NCI-H1048 (cell line): ENCODE measurements around the gene SNX27.
"Not testable (repeated sequence)": the region's sequence is repeated elsewhere in the genome, so short reads cannot be mapped to it uniquely, and the experiment has no call there.

Experiments
- DNase-seq: peaks from one replicate; lab custom pipeline; 2025; lab: John Stamatoyannopoulos, UW

The SNX27 gene

GRCh38 chr1:151639466-151639865 is 27.6 kb downstream of the SNX27 start:
- no peak for DNase-seq

- no peak for DNase-seq
These were observed 29.4 kb downstream of the SNX27 start for GRCh38 chr1:151641229-151641628.

GRCh38 chr1:151643085-151643484 is 31.2 kb downstream of the SNX27 start:
- DNase-seq = not testable (repeated sequence)

- no peak for DNase-seq
These were observed 32.2 kb downstream of the SNX27 start for GRCh38 chr1:151644001-151644400.

- DNase-seq = no peak
These were observed 41.5 kb downstream of the SNX27 start for GRCh38 chr1:151653397-151653796.

DNA sequence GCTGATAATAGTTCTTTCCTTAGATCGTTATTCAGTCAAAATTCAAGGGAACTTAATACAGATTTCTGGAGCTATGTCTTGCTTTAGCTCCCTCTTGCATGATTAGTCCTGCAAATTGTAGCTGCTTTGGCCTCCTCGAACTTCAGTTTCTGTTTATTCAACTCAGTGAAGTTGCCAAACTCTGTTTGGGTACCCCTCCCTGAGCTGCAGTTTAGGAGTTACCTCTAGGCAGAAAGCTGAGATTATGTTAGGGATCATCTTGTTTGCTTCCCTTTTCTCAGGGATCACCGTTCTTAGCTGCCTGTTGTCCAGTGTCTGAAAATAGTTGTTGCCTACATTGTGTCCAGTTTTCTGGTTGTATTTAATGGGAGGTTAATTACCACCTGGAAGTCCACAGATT is 43.5 kb downstream of the SNX27 start:
- DNase-seq = no peak

GRCh38 chr1:151661751-151662150 is 49.9 kb downstream of the SNX27 start:
- DNase-seq = no peak

GRCh38 chr1:151668090-151668489 is 56.2 kb downstream of the SNX27 start:
- DNase-seq = no peak

DNA sequence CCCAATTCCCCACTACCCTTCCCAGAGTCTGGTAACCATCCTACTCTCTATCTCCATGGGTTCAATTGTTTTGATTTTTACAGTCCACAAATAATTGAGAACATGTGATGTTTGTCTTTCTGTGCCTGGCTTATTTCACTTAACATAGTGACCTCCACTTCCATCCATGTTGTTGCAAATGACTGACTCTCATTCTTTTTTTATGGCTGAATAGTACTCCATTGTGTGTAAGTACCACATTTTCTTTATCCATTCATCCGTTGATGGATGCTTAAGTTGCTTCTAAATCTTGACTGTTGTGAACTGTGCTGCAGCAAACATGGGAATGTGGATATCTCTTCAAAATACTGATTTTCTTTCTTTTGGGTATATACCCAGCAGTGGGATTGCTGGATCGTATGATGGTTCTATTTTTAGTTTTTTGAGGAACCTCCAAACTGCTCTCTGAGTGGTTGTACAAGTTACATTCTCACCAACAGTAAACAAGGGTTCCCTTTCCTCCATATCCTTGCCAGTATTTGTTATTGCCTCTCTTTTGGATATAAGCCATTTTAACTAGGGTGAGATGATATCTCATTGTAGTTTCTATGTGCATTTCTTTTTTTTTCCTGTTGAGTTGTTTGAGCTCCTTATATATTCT is 58.3 kb downstream of the SNX27 start:
- not testable (repeated sequence) for DNase-seq

DNA sequence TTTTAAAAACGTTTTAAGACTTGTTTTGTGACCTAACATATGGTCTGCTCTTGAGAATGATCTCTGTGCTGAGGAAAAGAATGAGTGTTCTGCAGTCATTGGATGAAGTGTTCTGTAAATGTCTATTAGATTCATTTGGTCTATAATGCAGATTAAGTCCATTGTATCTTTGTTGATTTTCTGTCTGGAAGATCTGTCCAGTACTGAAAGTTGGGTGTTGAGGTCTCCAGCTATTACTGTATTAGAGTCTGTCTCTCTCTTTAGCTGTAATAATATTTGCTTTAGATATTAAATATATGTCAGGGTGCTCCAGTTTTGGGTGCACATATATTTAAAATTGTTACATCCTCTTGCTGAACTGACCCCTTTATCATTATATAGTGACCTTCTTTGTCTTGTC is 61.6 kb downstream of the SNX27 start:
- DNase-seq = no peak

GRCh38 chr1:151680391-151680790 is 68.5 kb downstream of the SNX27 start:
- DNase-seq = no peak

- no peak for DNase-seq
These were observed 69.0 kb downstream of the SNX27 start for GRCh38 chr1:151680826-151681225.

- no peak for DNase-seq
These were observed 70.1 kb downstream of the SNX27 start for GRCh38 chr1:151681923-151682322.

DNA sequence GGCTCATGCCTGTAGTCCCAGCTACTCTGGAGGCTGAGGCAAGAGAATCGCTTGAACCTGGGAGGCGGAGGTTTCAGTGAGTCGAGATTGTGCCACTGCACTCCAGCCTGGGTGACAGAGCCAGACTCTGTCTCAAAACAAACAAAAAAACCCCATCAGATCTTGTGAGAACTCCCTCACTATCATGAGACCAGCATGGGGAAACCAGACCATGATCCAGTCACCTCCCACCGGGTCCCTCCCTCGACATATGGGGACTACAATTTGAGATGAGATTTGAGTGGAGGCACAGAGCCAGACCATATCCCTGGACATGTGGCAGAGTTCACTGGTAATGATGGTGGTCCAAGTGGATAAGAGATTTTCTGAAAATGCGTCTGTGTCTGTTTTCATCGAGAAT is 71.1 kb downstream of the SNX27 start:
- not testable (repeated sequence) for DNase-seq

- DNase-seq = no peak
These were observed 72.3 kb downstream of the SNX27 start for GRCh38 chr1:151684128-151684527.

GRCh38 chr1:151686561-151686960 is 74.7 kb downstream of the SNX27 start:
- DNase-seq = no peak

DNA sequence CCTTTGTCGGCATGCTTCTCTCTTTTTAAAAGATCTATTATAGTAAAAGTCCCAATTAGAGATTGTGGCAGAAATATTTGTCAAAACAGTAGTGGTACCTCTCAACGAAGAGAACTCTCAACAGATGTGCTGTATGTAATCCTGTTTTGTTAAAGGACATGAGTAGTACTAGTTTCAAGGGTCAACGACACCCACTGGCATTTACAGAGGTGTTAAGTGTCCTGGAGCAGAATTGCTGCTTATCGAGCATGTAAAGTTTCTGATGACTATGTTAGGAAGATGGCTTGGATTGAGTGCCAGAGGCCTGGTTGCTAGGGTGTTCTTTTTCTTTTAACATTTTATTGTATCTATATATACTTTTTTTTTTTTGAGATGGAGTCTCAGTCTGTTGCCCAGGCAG is 77.6 kb downstream of the SNX27 start:
- no peak for DNase-seq

DNA sequence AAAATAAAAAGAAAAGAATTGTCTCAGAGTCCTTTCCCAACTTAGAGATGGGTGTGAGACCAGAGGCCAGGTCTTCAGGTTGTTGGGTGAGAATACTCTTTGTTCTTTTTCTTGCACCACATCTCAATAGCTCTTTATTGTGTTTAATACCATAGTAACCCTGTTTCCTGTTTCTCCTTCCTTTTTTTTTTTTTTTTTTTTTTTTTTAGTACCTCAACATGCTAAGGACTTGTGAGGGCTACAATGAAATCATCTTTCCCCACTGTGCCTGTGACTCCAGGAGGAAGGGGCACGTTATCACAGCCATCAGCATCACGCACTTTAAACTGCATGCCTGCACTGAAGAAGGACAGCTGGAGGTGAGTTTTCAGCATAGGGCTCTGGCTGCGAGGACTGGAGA is 80.4 kb downstream of the SNX27 start:
- DNase-seq = no peak

DNA sequence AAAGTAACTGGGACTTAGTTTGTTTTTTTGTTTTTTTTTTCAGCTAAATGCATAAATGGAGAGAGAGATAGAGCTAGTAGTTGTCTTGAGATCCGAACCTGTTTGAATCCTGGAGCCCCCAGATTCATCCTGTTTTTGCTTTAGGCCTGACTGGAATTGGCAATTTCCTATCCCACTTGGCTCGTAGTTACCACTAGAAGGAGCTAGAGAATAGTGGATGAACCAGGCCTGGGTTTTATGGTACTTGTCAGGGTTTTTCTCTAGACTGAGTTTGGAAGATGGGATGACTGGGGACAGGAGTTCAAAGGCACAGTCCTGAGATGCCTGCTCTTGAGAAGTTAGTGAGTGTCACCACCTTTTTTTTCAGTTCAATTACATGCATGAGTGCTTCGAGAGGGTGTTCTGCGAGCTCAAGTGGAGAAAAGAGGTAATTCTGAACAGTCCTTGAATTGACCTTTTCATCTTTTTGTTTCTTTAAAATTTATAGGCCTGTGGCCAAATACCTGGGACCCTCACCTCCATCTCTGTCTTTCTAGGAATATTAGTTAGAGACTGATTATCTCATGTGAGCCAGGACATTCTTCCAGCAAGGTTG is 81.3 kb downstream of the SNX27 start:
- DNase-seq = no peak

DNA sequence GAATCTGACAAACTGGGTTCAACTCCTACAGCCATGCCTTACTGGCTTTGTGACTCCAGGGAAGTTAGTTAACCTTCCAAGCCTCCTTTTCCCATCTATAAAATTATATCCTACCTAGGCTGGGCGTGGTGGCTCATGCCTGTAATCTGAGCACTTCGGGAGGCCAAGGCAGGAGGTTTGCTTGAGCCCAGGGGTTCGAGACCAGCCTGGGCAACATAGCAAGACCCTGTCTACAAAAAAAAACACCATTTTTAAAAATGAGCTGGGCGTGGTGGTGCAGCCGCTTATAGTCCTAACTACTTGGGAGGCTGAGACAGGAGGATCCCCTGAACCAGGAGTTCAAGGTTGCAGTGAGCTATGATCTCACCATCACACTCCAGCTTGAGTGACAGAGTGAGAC is 89.7 kb downstream of the SNX27 start:
- no peak for DNase-seq

DNA sequence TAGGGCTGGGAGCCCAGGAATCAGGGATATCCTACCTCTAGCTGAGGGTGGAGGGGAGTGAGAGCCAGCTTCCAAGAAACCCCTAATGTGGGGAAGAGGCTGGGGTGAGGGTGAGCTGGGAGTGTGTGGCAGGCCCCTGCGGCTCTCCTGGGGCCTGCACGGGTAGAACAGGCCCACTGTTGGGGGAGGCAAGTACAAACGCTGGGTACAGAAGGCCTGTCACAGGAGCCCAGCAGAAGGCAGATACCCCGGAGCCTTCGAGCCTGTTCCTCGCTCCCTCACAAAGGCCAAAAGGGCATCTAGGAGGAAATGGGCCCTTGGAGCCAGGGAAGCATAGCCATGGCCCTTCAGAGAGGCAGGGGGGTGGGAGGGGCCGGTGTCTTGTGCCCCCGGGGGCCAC is 91.1 kb downstream of the SNX27 start:
- no peak for DNase-seq

DNA sequence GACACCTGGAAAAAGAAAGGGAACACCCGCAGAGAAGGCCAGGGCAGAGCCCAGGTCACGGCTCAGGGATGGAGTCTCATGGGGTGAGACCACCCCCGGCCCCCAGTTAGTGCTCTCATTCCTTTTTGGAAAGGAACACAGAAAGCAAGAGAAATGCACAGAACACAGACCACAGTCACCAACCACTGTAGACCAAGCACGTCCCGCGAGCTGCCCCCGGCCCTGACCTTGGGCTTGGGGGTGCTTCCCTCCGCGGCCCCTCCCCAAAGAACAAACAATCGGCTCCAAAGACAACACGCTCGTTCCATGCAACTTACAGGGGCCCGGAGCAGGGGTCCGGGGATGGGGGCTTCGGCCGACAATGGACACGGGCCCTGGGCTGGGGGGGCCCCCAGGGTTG is 92.0 kb downstream of the SNX27 start:
- DNase-seq = no peak

DNA sequence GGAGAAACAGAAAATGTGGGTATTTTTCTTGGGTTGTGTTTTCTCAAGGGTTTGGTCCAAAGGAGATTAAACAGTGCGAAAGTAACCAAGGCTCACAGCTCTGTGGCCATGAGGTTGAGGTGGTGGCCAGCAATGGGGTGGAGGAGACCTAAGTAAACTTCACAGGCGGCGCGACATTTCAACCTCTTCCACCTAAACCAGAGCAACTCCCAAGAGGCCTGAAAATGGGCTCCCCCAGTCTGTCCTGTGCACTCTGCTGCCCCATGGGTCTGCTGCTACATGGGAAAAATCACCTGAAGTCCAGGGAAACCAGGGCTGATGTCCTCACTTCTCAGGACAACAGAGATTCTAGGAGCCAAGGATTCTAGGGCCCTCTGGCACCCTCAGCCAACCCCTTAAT is 92.4 kb downstream of the SNX27 start:
- DNase-seq = no peak

- DNase-seq = no peak
These were observed 93.3 kb downstream of the SNX27 start for GRCh38 chr1:151705146-151705545.
